Mesendoderm (in vitro differentiated cells): Measurements from ENCODE around the gene NUDT9.

Experiments
- DNase-seq: peaks from one replicate; pipeline ENCODE4 v3.0.0; 2013
- H2AK5ac ChIP-seq: 2 replicates; pipeline ENCODE4 v1.6.1; 2013; ENCODE audit warnings: low read length, inconsistent platforms
- H2BK120ac ChIP-seq: 2 replicates; pipeline ENCODE4 v1.6.1; 2013; ENCODE audit warnings: low read depth, mild to moderate bottlenecking, low read length, moderate library complexity, mixed read lengths
- H2BK15ac ChIP-seq: replicated peaks from 2 replicates; pipeline ENCODE4 v1.6.1; 2013; ENCODE audit warnings: low read depth, mild to moderate bottlenecking, moderate library complexity
- H2BK5ac ChIP-seq: 2 replicates; pipeline ENCODE4 v1.6.1; 2013; ENCODE audit warnings: low read length, inconsistent platforms
- H3K18ac ChIP-seq: 2 replicates; pipeline ENCODE4 v1.6.1; 2013; ENCODE audit warnings: mild to moderate bottlenecking, low read length, mixed read lengths
- H3K23ac ChIP-seq: one replicate; pipeline ENCODE4 v1.6.1; 2013; ENCODE audit warnings: low read length
- H3K27ac ChIP-seq: 2 replicates; pipeline ENCODE4 v1.5.1; 2013; ENCODE audit warnings: low read depth, mild to moderate bottlenecking, inconsistent platforms, low read length, moderate library complexity
- H3K27me3 ChIP-seq: 2 replicates; pipeline ENCODE4 v1.6.1; 2013; ENCODE audit warnings: low read length, control low read depth, mild to moderate bottlenecking, inconsistent platforms; ENCODE audit not compliant: insufficient read depth, poor library complexity
- H3K36me3 ChIP-seq: 2 replicates; pipeline ENCODE4 v1.6.1; 2013; ENCODE audit warnings: low read length, inconsistent platforms; ENCODE audit not compliant: control insufficient read depth, insufficient read depth
- H3K4ac ChIP-seq: one replicate; pipeline ENCODE4 v1.6.1; 2013; ENCODE audit warnings: low read depth, mild to moderate bottlenecking, low read length, moderate library complexity
- H3K4me1 ChIP-seq: 2 replicates; pipeline ENCODE4 v1.6.1; 2013; ENCODE audit warnings: low read depth, low read length, inconsistent platforms; ENCODE audit not compliant: control insufficient read depth
- H3K4me2 ChIP-seq: 2 replicates; pipeline ENCODE4 v1.6.1; 2013; ENCODE audit warnings: low read length
- H3K4me3 ChIP-seq: 2 replicates; pipeline ENCODE4 v1.5.1; 2013; ENCODE audit warnings: mild to moderate bottlenecking, low read length
- H3K56ac ChIP-seq: one replicate; pipeline ENCODE4 v1.6.1; 2013; ENCODE audit warnings: low read length
- H3K79me1 ChIP-seq: 2 replicates; pipeline ENCODE4 v1.6.1; 2013; ENCODE audit warnings: low read length, inconsistent platforms
- H3K79me2 ChIP-seq: 2 replicates; pipeline ENCODE4 v1.6.1; 2013; ENCODE audit warnings: mild to moderate bottlenecking, low read length; ENCODE audit not compliant: control insufficient read depth, insufficient read depth
- H3K9ac ChIP-seq: 2 replicates; pipeline ENCODE4 v1.6.1; 2013; ENCODE audit warnings: low read length, inconsistent platforms
- H4K5ac ChIP-seq: one replicate; pipeline ENCODE4 v1.6.1; 2013; ENCODE audit warnings: low read length
- H4K8ac ChIP-seq: one replicate; pipeline ENCODE4 v1.6.1; 2013; ENCODE audit warnings: low read depth, mild to moderate bottlenecking, control low read depth, low read length, moderate library complexity
- WGBS: extraction: QIAGEN DNeasy Blood & Tissue Kit; methylation state at CpG from one replicate; pipeline ENCODE4 v1.1.7; 2013; ENCODE audit warnings: low lambda C conversion rate, missing lambda C conversion rate; ENCODE audit not compliant: insufficient coverage; ENCODE audit errors: extremely low coverage; 5-methylcytosine and 5-hydroxymethylcytosine counted together

NUDT9 gene

GRCh38 chr4:87427518-87427868 is 5.1 kb downstream of the NUDT9 start:
- DNase-seq, result no peak
- no peaks in the 10 kb centered on the region for H3K27me3 ChIP-seq
- peaks cover 39% of the 10 kb centered on the region for H3K79me2 ChIP-seq
- no peak overlapping the region for H3K18ac ChIP-seq
- H3K23ac ChIP-seq, result no peak overlapping the region
- H4K5ac ChIP-seq, result no peak overlapping the region
- H3K36me3 ChIP-seq, result no peaks in the 10 kb centered on the region
- no peak overlapping the region for H2BK5ac ChIP-seq
- H3K56ac ChIP-seq, result no peak overlapping the region
- H3K4me1 ChIP-seq, result peaks cover 4% of the 10 kb centered on the region
- no peak overlapping the region for H3K4me2 ChIP-seq
- H3K79me1 ChIP-seq, result peaks cover 12% of the 10 kb centered on the region
- no peak overlapping the region for H3K9ac ChIP-seq
- no peak overlapping the region for H2BK120ac ChIP-seq
- no peak overlapping the region for H4K8ac ChIP-seq
- H2BK15ac ChIP-seq, result no peak overlapping the region
- H3K27ac ChIP-seq, result no peak overlapping the region
- H3K4me3 ChIP-seq, result no peak overlapping the region
- H2AK5ac ChIP-seq, result no peak overlapping the region
- no peak overlapping the region for H3K4ac ChIP-seq
- no CpG with 5 or more reads among the region's 1 CpG for WGBS

GRCh38 chr4:87428979-87429378 is 6.6 kb downstream of the NUDT9 start:
- WGBS, result no CpG with 5 or more reads among the region's 6 CpGs

DNA sequence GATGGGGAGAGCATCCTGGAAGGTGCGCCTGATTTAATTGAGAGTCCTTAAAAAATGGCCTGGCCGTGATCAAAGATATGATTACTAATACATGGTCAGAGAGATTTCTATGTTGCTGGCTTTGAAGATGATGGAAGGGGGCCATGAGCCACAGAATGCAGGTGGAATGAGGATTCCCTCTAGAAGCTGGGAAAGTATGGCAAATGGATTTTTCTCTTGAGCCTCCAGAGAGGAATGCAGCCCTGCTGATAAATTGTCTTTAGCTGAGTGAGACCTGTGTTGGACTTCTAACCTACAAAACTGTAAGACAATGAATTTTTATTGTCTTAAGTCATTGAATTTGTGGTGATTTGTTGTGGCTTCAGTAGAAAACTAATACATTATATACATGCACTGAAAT is 7.7 kb downstream of the NUDT9 start:
- peaks cover 28% of the 10 kb centered on the region for H3K79me2 ChIP-seq
- H3K36me3 ChIP-seq, result no peaks in the 10 kb centered on the region
- H3K4me3 ChIP-seq, result no peak overlapping the region
- peaks cover 9% of the 10 kb centered on the region for H3K79me1 ChIP-seq
- no peak overlapping the region for H4K8ac ChIP-seq
- no peaks in the 10 kb centered on the region for H3K27me3 ChIP-seq
- no peak overlapping the region for H2BK15ac ChIP-seq
- no peak overlapping the region for H3K9ac ChIP-seq
- no peak overlapping the region for H3K56ac ChIP-seq
- no CpG with 5 or more reads among the region's 2 CpGs for WGBS
- no peak overlapping the region for H2BK120ac ChIP-seq
- peak; percentile 28 for DNase-seq
- H3K18ac ChIP-seq, result no peak overlapping the region
- H2AK5ac ChIP-seq, result no peak overlapping the region
- no peak overlapping the region for H3K23ac ChIP-seq
- no peak overlapping the region for H2BK5ac ChIP-seq
- no peaks in the 10 kb centered on the region for H3K4me1 ChIP-seq
- H3K4me2 ChIP-seq, result no peak overlapping the region
- no peak overlapping the region for H3K4ac ChIP-seq
- H4K5ac ChIP-seq, result no peak overlapping the region
- H3K27ac ChIP-seq, result no peak overlapping the region

More at GRCh38 chr4:87428979-87429378, 6.6 kb downstream of the NUDT9 start:
- Histone ChIP-seq H3K79me2 (peaks cover 36% of the 10 kb centered on the region), H3K4me1 (peaks cover 2% of the 10 kb centered on the region), H3K79me1 (peaks cover 10% of the 10 kb centered on the region), H2BK5ac (no peak overlapping the region), H3K56ac (no peak overlapping the region), H3K18ac (no peak overlapping the region), H3K36me3 (no peaks in the 10 kb centered on the region), H3K4me2 (no peak overlapping the region), H3K23ac (no peak overlapping the region), H2BK120ac (no peak overlapping the region), H3K9ac (no peak overlapping the region), H3K4me3 (no peak overlapping the region), H3K4ac (no peak overlapping the region), H3K27ac (no peak overlapping the region), H2AK5ac (no peak overlapping the region), H3K27me3 (no peaks in the 10 kb centered on the region), H2BK15ac (no peak overlapping the region), H4K8ac (no peak overlapping the region), H4K5ac (no peak overlapping the region)
- DNase-seq, result no peak

- Histone ChIP-seq H3K4me1 (no peaks in the 10 kb centered on the region), H4K5ac (no peak overlapping the region), H4K8ac (no peak overlapping the region), H2BK120ac (no peak overlapping the region), H3K9ac (no peak overlapping the region), H3K36me3 (no peaks in the 10 kb centered on the region), H3K79me2 (peaks cover 22% of the 10 kb centered on the region), H3K79me1 (peaks cover 7% of the 10 kb centered on the region), H3K4me3 (no peak overlapping the region), H2BK15ac (no peak overlapping the region), H3K18ac (no peak overlapping the region), H2BK5ac (no peak overlapping the region), H3K4ac (no peak overlapping the region), H2AK5ac (no peak overlapping the region), H3K23ac (no peak overlapping the region), H3K27ac (no peak overlapping the region), H3K56ac (no peak overlapping the region), H3K4me2 (no peak overlapping the region), H3K27me3 (no peaks in the 10 kb centered on the region)
- WGBS, result no CpG with 5 or more reads among the region's 2 CpGs
- no peak for DNase-seq
These were observed 11.0 kb downstream of the NUDT9 start for GRCh38 chr4:87433342-87433741.

DNA sequence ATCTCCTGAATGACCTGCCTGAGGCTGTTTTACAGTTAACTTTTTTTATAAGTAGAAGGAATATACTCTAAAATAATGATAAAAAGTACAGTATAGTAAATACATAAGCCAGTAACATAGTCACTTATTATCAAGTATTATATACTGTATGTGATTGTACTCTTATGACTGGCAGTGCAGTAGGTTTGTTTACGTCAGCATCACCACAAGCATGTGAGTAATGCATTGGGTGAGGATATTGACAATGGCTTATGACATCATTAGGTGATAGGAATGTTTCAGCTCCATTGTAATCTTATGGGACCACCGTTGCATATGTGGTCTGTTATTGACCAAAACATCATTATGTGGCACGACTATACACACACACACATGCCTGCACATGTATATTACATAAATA is 20.5 kb downstream of the NUDT9 start:
- H3K36me3 ChIP-seq, result peaks cover 2% of the 10 kb centered on the region
- no peaks in the 10 kb centered on the region for H3K79me2 ChIP-seq
- whole genome bisulfite sequencing, result no CpG with 5 or more reads among the region's 3 CpGs

DNA sequence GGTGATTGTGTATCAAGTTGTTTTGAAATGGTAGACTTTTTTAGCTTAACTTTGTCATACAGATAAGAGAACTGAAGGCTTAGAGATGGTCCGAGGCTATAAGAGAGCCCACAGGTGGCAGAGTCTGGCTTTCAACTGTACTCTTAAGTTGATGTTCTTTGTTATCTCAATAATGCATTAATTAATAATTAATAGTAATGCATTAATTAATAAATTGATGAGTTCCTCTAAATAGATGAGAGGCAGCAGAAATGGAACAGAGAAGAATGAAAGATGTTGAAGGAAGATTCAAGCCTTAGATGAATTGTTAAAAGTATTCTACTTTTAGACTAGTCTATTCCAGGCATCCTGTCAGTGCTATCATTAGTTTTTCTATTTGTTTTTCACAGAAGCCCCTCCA is 22.4 kb downstream of the NUDT9 start:
- Histone ChIP-seq H4K8ac (no peak overlapping the region), H3K36me3 (peaks cover 2% of the 10 kb centered on the region), H2BK120ac (no peak overlapping the region), H3K56ac (no peak overlapping the region), H3K27ac (no peak overlapping the region), H4K5ac (no peak overlapping the region), H3K18ac (no peak overlapping the region), H3K23ac (no peak overlapping the region), H3K4me2 (no peak overlapping the region), H2BK15ac (no peak overlapping the region), H3K4me1 (no peaks in the 10 kb centered on the region), H3K79me1 (no peaks in the 10 kb centered on the region), H3K4ac (no peak overlapping the region), H3K27me3 (no peaks in the 10 kb centered on the region), H2BK5ac (no peak overlapping the region), H2AK5ac (no peak overlapping the region), H3K79me2 (no peaks in the 10 kb centered on the region), H3K4me3 (no peak overlapping the region), H3K9ac (no peak overlapping the region)
- no peak for DNase-seq
- WGBS, result no CpG with 5 or more reads among the region's 1 CpG

More for the DNA sequence above, 20.5 kb downstream of the NUDT9 start:
- Histone ChIP-seq H3K23ac (no peak overlapping the region), H2AK5ac (no peak overlapping the region), H3K18ac (no peak overlapping the region), H3K27ac (no peak overlapping the region), H3K4me3 (no peak overlapping the region), H3K56ac (no peak overlapping the region), H2BK120ac (no peak overlapping the region), H3K9ac (no peak overlapping the region), H3K4ac (no peak overlapping the region), H2BK15ac (no peak overlapping the region), H2BK5ac (no peak overlapping the region), H4K8ac (no peak overlapping the region), H3K27me3 (no peaks in the 10 kb centered on the region), H3K4me2 (no peak overlapping the region), H3K79me1 (no peaks in the 10 kb centered on the region), H3K4me1 (no peaks in the 10 kb centered on the region), H4K5ac (no peak overlapping the region)
- DNase-seq, result no peak
